Stimulated activated CD8-positive, alpha-beta memory T cell treated with anti-CD3 and anti-CD28 coated beads, Interleukin-4, amount 100 ng/mL, for 48 hours (primary cell): ENCODE measurements around the gene LARP4B.

Experiments
- DNase-seq: peaks from one replicate; pipeline ENCODE4 v3.0.0-alpha.2; 2020

LARP4B gene

GRCh38 chr10:865257-865656 is 66.2 kb downstream of the LARP4B start:
- DNase-seq, result no peak

GRCh38 chr10:860519-860918 is 71.0 kb downstream of the LARP4B start:
- DNase-seq, result no peak

GRCh38 chr10:856416-857157 is 74.9 kb downstream of the LARP4B start:
- no peak for DNase-seq

GRCh38 chr10:855671-856070 is 75.8 kb downstream of the LARP4B start:
- no peak for DNase-seq

GRCh38 chr10:855079-855478 is 76.4 kb downstream of the LARP4B start:
- DNase-seq, result no peak

DNA sequence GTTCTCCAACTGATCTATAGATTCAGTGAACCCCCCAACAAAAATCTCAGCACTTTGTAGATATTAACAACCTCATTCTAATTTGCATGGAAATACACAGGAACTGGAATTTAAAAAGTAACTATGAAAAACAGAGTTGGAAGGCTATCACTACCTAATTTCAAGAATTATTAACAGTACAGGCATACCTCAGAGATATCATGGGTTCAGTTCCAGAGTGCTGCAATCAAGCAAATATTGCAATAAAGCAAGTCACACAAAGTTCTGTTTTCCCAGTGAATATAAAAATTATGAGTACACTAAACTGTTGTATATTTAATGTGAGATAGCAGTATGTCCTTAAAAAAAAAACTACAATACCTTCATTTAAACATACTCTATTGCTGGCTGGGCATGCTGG is 78.5 kb downstream of the LARP4B start:
- DNase-seq, result no peak

GRCh38 chr10:852386-852785 is 79.1 kb downstream of the LARP4B start:
- no peak for DNase-seq

- DNase-seq, result no peak
Measured at GRCh38 chr10:851901-852300, 79.6 kb downstream of the LARP4B start.

DNA sequence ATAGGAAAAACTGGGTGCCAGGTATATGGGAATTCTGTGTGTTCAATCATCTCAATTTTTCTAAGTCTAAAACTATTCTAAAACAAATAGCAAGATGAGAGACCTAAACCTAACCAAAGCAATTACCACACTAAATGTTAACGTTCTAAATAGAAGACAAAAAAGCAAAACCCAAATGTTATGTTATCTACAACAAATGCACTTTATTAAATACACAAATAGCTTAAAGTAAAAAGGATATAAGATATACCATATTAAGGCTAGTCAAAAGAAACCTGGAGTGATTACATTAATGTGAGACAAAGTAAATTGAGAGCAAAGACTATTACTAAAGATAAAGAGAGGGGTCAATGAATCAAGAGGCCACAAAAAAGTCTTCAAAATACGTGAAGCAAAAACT is 81.4 kb downstream of the LARP4B start:
- DNase-seq, result no peak

DNA sequence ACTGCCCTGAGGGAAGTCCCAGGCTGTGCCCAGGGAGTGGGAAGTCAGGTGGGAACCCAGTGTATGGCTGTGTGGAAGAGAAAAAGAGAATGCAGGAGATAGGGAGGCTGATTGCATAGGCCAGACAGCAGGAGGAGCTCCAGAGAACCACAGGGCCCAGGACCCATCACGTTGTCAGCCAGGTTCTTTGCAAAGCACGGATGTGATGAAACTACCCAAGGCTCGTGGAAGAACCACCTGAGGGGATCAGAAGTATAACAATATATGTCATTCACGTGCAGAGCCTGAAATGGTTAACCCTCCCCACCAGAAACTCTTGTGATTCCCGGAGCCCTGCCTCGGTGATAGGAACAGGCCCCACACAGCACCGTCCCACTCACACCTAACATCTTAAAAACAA is 83.6 kb downstream of the LARP4B start:
- no peak for DNase-seq

- no peak for DNase-seq
Measured at GRCh38 chr10:846126-846685, 85.3 kb downstream of the LARP4B start.

GRCh38 chr10:845526-845925 is 86.0 kb downstream of the LARP4B start:
- DNase-seq, result no peak

DNA sequence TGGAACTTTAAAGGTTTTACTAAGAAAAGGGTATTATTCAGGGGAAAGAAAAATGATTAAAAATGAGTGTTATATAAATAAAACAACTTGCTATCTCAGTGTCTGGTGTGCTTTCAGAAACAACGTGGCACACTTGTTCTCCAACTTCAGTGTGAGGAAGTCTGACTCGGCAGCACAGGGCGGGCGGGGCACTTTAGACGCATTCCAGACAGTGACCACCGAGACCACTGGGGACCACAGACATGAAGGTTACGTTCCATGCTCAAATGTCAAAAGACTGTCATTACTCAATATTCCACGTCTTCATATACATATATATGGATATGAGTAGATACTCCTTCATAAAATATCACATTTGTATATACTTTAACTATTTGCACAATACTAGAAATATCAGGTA is 87.0 kb downstream of the LARP4B start:
- DNase-seq, result no peak

GRCh38 chr10:843703-844102 is 87.8 kb downstream of the LARP4B start:
- no peak for DNase-seq

- no peak for DNase-seq
Measured at GRCh38 chr10:842795-843194, 88.7 kb downstream of the LARP4B start.

GRCh38 chr10:841535-841934 is 90.0 kb downstream of the LARP4B start:
- DNase-seq, result no peak

DNA sequence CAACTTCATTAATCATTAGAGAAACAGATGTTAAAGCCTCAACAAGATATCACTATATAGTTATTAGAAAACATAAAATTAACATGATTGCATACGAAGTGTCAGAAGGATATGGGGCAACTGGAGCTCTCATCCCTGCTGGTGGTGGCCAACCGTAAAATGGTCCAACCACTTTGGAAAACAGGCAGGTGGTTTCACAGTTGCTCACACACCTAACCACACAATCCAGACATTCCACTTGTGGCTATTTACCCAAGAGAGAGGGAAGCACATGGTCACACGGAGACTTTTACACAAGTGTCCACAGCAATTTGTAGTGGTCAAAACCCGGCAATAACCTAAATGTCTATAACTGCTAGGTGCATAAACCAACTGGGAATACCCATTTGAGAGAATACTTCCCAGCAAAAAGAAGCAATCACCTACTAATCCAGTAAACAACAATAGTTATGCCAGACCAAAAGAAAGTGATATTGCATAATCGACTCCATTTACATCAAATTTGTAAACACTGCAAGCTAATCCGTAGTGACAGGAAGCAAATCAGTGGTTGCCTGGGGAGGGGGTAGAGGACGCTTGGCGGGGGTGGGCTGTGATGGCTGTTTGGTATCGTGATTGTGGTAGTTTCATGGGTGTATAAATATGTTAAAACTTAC is 91.8 kb downstream of the LARP4B start:
- no peak for DNase-seq

DNA sequence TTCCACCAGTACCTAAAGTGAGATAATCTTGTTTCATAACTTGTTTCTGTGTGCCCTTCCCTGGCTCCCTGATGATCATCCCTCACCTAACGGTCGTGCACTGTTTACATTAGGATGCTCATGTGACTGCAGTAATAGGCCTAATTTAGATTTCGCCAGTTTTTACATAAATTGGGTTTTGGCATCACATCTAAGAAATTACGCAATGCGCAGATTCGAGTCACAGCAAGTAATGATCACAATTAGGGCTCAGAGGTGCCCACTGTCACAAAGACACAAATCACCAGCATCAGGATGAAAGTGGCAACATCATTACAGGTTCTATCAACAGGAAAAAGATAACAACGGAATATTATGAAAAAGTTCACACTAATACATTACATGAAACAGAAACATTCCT is 94.7 kb downstream of the LARP4B start:
- DNase-seq, result no peak

- DNase-seq, result no peak
Measured at GRCh38 chr10:834493-834892, 97.0 kb downstream of the LARP4B start.

- no peak for DNase-seq
Measured at GRCh38 chr10:829241-829640, 102.3 kb downstream of the LARP4B start.

- DNase-seq, result no peak
Measured at GRCh38 chr10:828191-828590, 103.3 kb downstream of the LARP4B start.

DNA sequence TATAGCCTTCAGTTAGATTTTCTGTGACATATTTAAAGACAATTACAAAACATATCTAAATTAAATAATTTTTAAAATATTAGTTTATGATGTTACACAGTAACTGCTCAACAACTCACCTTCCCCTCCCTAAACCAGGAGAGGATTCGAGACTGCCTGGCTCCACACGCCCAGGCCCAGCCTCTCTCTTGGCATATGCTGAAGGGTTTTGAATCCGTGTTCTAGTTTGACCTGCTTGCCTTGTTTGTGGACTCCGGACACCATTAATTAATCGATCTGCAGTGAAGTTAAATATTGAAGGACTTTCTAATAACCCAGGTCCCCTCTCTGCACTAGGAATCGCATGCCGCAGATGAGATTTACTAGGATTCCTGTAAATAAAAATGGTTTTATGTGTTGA is 106.6 kb downstream of the LARP4B start:
- DNase-seq, result no peak

- no peak for DNase-seq
Measured at GRCh38 chr10:824497-824896, 107.0 kb downstream of the LARP4B start.

GRCh38 chr10:822661-823367 is 108.7 kb downstream of the LARP4B start:
- no peak for DNase-seq
